Measurements from ENCODE around the gene BCL2L1.

The BCL2L1 gene

DNA sequence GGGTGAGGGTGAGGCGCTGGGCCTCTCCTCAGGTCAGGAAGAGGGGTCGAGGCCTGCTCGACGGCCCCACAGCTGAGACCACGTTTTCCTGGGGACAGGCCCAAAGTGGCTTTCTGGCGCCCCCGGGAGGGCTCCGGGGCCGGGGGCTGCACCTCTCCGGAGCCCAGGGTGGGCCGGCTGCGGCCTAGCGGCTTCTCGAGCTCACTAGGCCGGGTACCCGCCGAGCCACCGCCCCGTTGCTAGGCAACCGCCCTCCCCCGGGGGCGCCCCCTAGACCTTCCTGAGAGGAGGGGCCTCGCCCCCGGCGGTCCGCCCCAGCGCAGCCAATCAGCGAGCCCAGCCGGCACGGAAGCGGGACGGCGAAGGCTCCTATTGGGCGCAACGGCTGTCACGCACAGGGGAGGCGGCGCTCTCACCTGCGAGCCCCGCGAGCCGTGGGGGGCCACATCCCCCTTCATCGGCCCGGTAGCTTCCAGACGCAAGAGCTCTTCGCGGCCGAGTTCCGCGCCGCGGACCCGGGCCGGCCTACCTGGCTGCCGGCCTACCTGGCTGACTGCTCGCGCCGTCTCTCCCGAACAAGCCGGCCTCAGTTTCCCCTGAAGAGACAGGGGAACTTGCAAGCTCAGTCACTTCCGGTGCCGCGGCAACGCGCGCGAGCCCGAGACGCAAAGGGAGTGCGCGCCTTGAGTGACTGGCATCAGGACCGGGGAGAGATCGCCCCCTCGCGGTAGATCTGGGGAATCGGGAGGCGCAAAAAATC is 831 bp upstream of the BCL2L1 start:
- Histone ChIP-seq H4K5ac (ENCODE audit: low read length) (no peak overlapping the region), H4K8ac (ENCODE audit: low read depth, low read length) (peak overlapping the region; percentile 88), H3K4ac (ENCODE audit: low read depth, low read length) (peak overlapping the region; percentile 74), H3K4me1 (ENCODE audit: control insufficient read depth, low read depth, low read length) (peaks cover 16% of the 10 kb centered on the region), H3K56ac (ENCODE audit: low read length) (peak overlapping the region; percentile 79), H3K79me2 (ENCODE audit: control insufficient read depth, insufficient read depth, low read length) (peaks cover 20% of the 10 kb centered on the region), H2BK15ac (replicated peaks; ENCODE audit: low read depth) (no peak overlapping the region), H3K23ac (ENCODE audit: low read length) (peak overlapping the region; percentile 17), H3K27me3 (ENCODE audit: insufficient read depth, low read length, poor library complexity) (no peaks in the 10 kb centered on the region), H3K79me1 (ENCODE audit: low read length) (peaks cover 7% of the 10 kb centered on the region), H3K9ac (ENCODE audit: low read length) (peak overlapping the region; percentile 66), H2BK120ac (ENCODE audit: low read depth, low read length) (peak overlapping the region; percentile 66), H3K27ac (ENCODE audit: low read depth, low read length) (peak overlapping the region; percentile 90), H3K18ac (ENCODE audit: low read length) (peak overlapping the region; percentile 91), H3K36me3 (ENCODE audit: control insufficient read depth, insufficient read depth, low read length) (no peaks in the 10 kb centered on the region), H3K4me3 (ENCODE audit: low read length) (peak overlapping the region; percentile 60), H2BK5ac (ENCODE audit: low read length) (peak overlapping the region; percentile 79), H3K4me2 (ENCODE audit: low read length) (peak overlapping the region; percentile 30), H2AK5ac (ENCODE audit: low read length) (no peak overlapping the region)
- peak; percentile 98 for DNase-seq
- WGBS (ENCODE audit: extremely low coverage, insufficient coverage, low lambda C conversion rate), result no CpG with 5 or more reads among the region's 77 CpGs

- Histone ChIP-seq H3K27me3 (ENCODE audit: insufficient read depth, low read length, poor library complexity) (no peaks in the 10 kb centered on the region), H3K18ac (ENCODE audit: low read length) (peak overlapping the region; percentile 91), H3K4me1 (ENCODE audit: control insufficient read depth, low read depth, low read length) (peaks cover 16% of the 10 kb centered on the region), H2BK5ac (ENCODE audit: low read length) (peak overlapping the region; percentile 79), H3K79me1 (ENCODE audit: low read length) (peaks cover 7% of the 10 kb centered on the region), H2BK15ac (replicated peaks; ENCODE audit: low read depth) (no peak overlapping the region), H2BK120ac (ENCODE audit: low read depth, low read length) (peak overlapping the region; percentile 66), H3K23ac (ENCODE audit: low read length) (peak overlapping the region; percentile 17), H3K27ac (ENCODE audit: low read depth, low read length) (peak overlapping the region; percentile 90), H3K4me3 (ENCODE audit: low read length) (peak overlapping the region; percentile 24), H3K36me3 (ENCODE audit: control insufficient read depth, insufficient read depth, low read length) (no peaks in the 10 kb centered on the region), H3K9ac (ENCODE audit: low read length) (peak overlapping the region; percentile 59), H3K79me2 (ENCODE audit: control insufficient read depth, insufficient read depth, low read length) (peaks cover 21% of the 10 kb centered on the region), H4K8ac (ENCODE audit: low read depth, low read length) (peak overlapping the region; percentile 88), H2AK5ac (ENCODE audit: low read length) (no peak overlapping the region), H3K4me2 (ENCODE audit: low read length) (peak overlapping the region; percentile 3), H4K5ac (ENCODE audit: low read length) (no peak overlapping the region), H3K4ac (ENCODE audit: low read depth, low read length) (peak overlapping the region; percentile 74), H3K56ac (ENCODE audit: low read length) (peak overlapping the region; percentile 39)
- no CpG with 5 or more reads among the region's 10 CpGs for WGBS (ENCODE audit: extremely low coverage, insufficient coverage, low lambda C conversion rate)
- no peak for DNase-seq
Observed at GRCh38 chr20:31723069-31723318, 326 bp upstream of the BCL2L1 start.

DNA sequence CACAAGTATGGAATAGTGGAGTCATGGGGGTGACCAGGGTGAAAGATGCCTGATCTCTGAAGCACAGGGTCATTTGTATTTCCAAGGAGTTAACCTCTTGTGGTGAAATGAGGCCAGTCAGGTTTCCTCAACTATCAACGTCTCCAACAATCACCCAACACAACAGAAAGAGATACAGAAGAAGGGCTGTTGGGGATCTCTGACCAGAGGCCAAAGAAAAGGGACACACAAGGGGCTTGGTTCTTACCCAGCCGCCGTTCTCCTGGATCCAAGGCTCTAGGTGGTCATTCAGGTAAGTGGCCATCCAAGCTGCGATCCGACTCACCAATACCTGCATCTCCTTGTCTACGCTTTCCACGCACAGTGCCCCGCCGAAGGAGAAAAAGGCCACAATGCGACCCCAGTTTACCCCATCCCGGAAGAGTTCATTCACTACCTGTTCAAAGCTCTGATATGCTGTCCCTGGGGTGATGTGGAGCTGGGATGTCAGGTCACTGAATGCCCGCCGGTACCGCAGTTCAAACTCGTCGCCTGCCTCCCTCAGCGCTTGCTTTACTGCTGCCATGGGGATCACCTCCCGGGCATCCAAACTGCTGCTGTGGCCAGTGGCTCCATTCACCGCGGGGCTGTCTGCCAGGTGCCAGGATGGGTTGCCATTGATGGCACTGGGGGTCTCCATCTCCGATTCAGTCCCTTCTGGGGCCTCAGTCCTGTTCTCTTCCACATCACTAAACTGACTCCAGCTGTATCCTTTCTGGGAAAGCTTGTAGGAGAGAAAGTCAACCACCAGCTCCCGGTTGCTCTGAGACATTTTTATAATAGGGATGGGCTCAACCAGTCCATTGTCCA is 1.0 kb downstream of the BCL2L1 start:
- no peak overlapping the region for H3K4me3 ChIP-seq (ENCODE audit: low read length)
- no peak overlapping the region for H3K23ac ChIP-seq (ENCODE audit: low read length)
- H3K27me3 ChIP-seq (ENCODE audit: insufficient read depth, low read length, poor library complexity), result no peaks in the 10 kb centered on the region
- H2BK5ac ChIP-seq (ENCODE audit: low read length), result no peak overlapping the region
- H2AK5ac ChIP-seq (ENCODE audit: low read length), result no peak overlapping the region
- no peak overlapping the region for H3K4me2 ChIP-seq (ENCODE audit: low read length)
- H4K8ac ChIP-seq (ENCODE audit: low read depth, low read length), result no peak overlapping the region
- no peak for DNase-seq
- peaks cover 16% of the 10 kb centered on the region for H3K4me1 ChIP-seq (ENCODE audit: control insufficient read depth, low read depth, low read length)
- WGBS (ENCODE audit: extremely low coverage, insufficient coverage, low lambda C conversion rate), result no CpG with 5 or more reads among the region's 22 CpGs
- no peak overlapping the region for H2BK120ac ChIP-seq (ENCODE audit: low read depth, low read length)
- H3K18ac ChIP-seq (ENCODE audit: low read length), result no peak overlapping the region
- no peak overlapping the region for H4K5ac ChIP-seq (ENCODE audit: low read length)
- peak overlapping the region; percentile 52 for H3K9ac ChIP-seq (ENCODE audit: low read length)
- H3K36me3 ChIP-seq (ENCODE audit: control insufficient read depth, insufficient read depth, low read length), result no peaks in the 10 kb centered on the region
- no peak overlapping the region for H3K4ac ChIP-seq (ENCODE audit: low read depth, low read length)
- H3K79me2 ChIP-seq (ENCODE audit: control insufficient read depth, insufficient read depth, low read length), result peaks cover 27% of the 10 kb centered on the region
- peaks cover 7% of the 10 kb centered on the region for H3K79me1 ChIP-seq (ENCODE audit: low read length)
- H2BK15ac ChIP-seq (replicated peaks; ENCODE audit: low read depth), result no peak overlapping the region
- H3K27ac ChIP-seq (ENCODE audit: low read depth, low read length), result no peak overlapping the region
- peak overlapping the region; percentile 30 for H3K56ac ChIP-seq (ENCODE audit: low read length)

DNA sequence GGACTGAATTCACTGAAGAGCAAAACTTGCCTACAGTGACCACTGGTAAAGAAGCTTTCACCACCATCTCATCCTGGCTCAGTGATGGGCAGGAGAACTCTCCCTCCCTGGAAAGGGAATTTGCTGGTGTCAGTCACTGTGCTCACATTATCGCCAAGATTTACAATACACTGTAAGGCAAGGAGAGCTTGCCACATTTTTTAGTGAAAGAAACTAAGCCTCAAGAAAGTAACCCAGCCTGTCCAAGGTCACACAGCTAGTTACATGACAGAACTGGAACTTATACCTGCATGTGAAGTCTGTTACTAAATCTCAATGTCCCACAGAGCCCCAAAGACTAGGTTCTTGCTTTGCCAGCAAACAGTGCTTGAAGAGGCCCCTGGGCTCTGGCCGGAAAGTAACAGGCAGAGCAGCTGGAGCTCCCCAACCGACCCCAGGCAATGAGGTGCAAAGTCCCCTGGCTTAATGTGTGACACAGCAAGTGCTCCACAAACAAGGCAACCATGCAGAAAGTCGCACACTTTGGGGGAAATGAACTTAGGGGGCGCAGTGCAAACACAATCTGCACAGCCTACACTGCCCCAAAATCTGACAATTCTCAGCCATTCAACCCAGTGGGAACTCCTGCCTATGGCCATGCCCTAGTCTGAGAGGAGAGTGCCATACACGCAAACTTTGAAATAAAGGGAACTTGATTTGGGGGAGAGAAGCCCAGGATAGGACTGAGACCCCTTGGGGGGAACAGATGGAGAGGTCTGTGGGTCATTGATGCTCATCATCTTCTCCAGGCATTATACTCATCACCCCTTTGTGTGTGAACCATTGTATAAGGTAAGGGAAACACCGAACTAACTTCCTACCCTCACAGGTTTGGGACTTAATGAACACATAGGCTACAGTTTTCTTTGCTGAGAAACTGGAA is 1.9 kb downstream of the BCL2L1 start:
- no peak overlapping the region for H3K18ac ChIP-seq (ENCODE audit: low read length)
- peaks cover 16% of the 10 kb centered on the region for H3K4me1 ChIP-seq (ENCODE audit: control insufficient read depth, low read depth, low read length)
- H3K36me3 ChIP-seq (ENCODE audit: control insufficient read depth, insufficient read depth, low read length), result no peaks in the 10 kb centered on the region
- H3K4me3 ChIP-seq (ENCODE audit: low read length), result no peak overlapping the region
- H3K27me3 ChIP-seq (ENCODE audit: insufficient read depth, low read length, poor library complexity), result no peaks in the 10 kb centered on the region
- DNase-seq, result peak; percentile 37
- peak overlapping the region; percentile 4 for H3K27ac ChIP-seq (ENCODE audit: low read depth, low read length)
- H3K4ac ChIP-seq (ENCODE audit: low read depth, low read length), result peak overlapping the region; percentile 38
- peak overlapping the region; percentile 81 for H3K23ac ChIP-seq (ENCODE audit: low read length)
- H3K79me1 ChIP-seq (ENCODE audit: low read length), result peaks cover 7% of the 10 kb centered on the region
- H4K5ac ChIP-seq (ENCODE audit: low read length), result no peak overlapping the region
- no CpG with 5 or more reads among the region's 7 CpGs for WGBS (ENCODE audit: extremely low coverage, insufficient coverage, low lambda C conversion rate)
- H3K4me2 ChIP-seq (ENCODE audit: low read length), result peak overlapping the region; percentile 36
- no peak overlapping the region for H4K8ac ChIP-seq (ENCODE audit: low read depth, low read length)
- H2BK15ac ChIP-seq (replicated peaks; ENCODE audit: low read depth), result no peak overlapping the region
- peak overlapping the region; percentile 69 for H3K56ac ChIP-seq (ENCODE audit: low read length)
- H2BK120ac ChIP-seq (ENCODE audit: low read depth, low read length), result no peak overlapping the region
- peak overlapping the region; percentile 52 for H3K9ac ChIP-seq (ENCODE audit: low read length)
- peak overlapping the region; percentile 12 for H2BK5ac ChIP-seq (ENCODE audit: low read length)
- H2AK5ac ChIP-seq (ENCODE audit: low read length), result peak overlapping the region; percentile 23
- peaks cover 27% of the 10 kb centered on the region for H3K79me2 ChIP-seq (ENCODE audit: control insufficient read depth, insufficient read depth, low read length)

GRCh38 chr20:31719644-31720485 is 2.8 kb downstream of the BCL2L1 start:
- no peak overlapping the region for H2BK15ac ChIP-seq (replicated peaks; ENCODE audit: low read depth)
- peaks cover 27% of the 10 kb centered on the region for H3K79me2 ChIP-seq (ENCODE audit: control insufficient read depth, insufficient read depth, low read length)
- H3K56ac ChIP-seq (ENCODE audit: low read length), result peak overlapping the region; percentile 69
- H3K4me1 ChIP-seq (ENCODE audit: control insufficient read depth, low read depth, low read length), result peaks cover 16% of the 10 kb centered on the region
- H2AK5ac ChIP-seq (ENCODE audit: low read length), result no peak overlapping the region
- peak; percentile 87 for DNase-seq
- no peaks in the 10 kb centered on the region for H3K36me3 ChIP-seq (ENCODE audit: control insufficient read depth, insufficient read depth, low read length)
- no peaks in the 10 kb centered on the region for H3K27me3 ChIP-seq (ENCODE audit: insufficient read depth, low read length, poor library complexity)
- WGBS (ENCODE audit: extremely low coverage, insufficient coverage, low lambda C conversion rate), result no CpG with 5 or more reads among the region's 2 CpGs
- no peak overlapping the region for H4K5ac ChIP-seq (ENCODE audit: low read length)
- peaks cover 7% of the 10 kb centered on the region for H3K79me1 ChIP-seq (ENCODE audit: low read length)
- H3K9ac ChIP-seq (ENCODE audit: low read length), result no peak overlapping the region
- no peak overlapping the region for H4K8ac ChIP-seq (ENCODE audit: low read depth, low read length)
- H3K27ac ChIP-seq (ENCODE audit: low read depth, low read length), result peak overlapping the region; percentile 4
- H2BK120ac ChIP-seq (ENCODE audit: low read depth, low read length), result no peak overlapping the region
- H3K4me2 ChIP-seq (ENCODE audit: low read length), result no peak overlapping the region
- no peak overlapping the region for H2BK5ac ChIP-seq (ENCODE audit: low read length)
- H3K18ac ChIP-seq (ENCODE audit: low read length), result peak overlapping the region; percentile 16
- H3K4me3 ChIP-seq (ENCODE audit: low read length), result no peak overlapping the region
- no peak overlapping the region for H3K23ac ChIP-seq (ENCODE audit: low read length)
- no peak overlapping the region for H3K4ac ChIP-seq (ENCODE audit: low read depth, low read length)

Data from mesendoderm (in vitro differentiated cells).